ENCODE data around the gene PSMC2. TPM values are rescaled to one million over a fixed set of nuclear protein-coding genes. Genes with fewer than 3 reads are reported as not detected.

Gene PSMC2
- total RNA-seq, 1 experiment from 2014 or later = 208 TPM

DNA sequence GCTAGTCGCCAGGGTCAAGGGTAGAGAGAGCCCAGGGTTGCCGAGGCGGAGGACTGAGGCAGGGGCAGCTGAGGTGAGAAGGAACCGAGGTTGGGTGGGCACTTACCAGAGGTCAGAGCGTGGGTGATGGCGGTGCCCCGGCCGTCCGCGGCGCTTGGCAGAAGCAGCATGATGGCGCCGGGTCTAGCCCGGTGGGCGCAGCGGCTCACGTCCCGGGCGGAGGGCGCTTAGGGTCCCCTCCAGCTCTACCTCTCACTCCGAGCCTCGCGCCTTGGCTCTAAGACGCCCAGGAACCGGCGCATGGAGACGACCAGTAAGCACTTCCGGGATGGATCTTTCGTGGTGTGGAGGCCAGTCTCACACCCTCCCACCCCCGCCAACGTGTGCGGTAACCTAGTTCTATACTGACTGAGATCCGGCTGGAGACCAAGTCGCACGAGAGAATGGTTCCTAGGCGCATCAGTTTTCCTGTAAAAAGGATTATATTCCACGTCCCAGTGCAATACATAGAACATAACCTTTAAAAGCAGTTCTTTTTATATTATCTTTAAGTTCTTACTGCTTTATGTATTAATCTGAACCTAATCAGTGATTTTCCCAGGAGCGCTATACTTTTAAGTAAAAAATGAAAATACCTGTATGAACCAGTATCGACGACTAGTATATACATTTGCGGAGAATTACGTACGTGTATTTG lies 2.8 kb upstream of the PSMC2 start, which contains the start of gene DNAJC2:
TSS of gene DNAJC2 (minus strand) at position 315 of the 697 bp plus-strand sequence. CDS start at position 170, 145 bp downstream.
- H3K27ac ChIP-seq = peak within 1 kb of the TSS; percentile 70
- peak; percentile 91 to 95 for DNase-seq

GRCh38 chr7:103346396-103346795 lies 1.0 kb upstream of the PSMC2 start:
- Histone ChIP-seq H3K4me3 (peak overlapping the region; percentile 80), H3K4me1 (peaks cover 5% of the 10 kb centered on the region; the same call in 1 of the 2 replicates), H3K27me3 (no peaks in the 10 kb centered on the region), H3K36me3 (peaks cover 8% of the 10 kb centered on the region), H3K9me3 (replicated peaks) (no peaks in the 10 kb centered on the region), H3K27ac (no peak overlapping the region)
- DNase-seq = no peak

More for the DNA sequence above, 2.8 kb upstream of the PSMC2 start, which contains the start of gene DNAJC2:
- Histone ChIP-seq H3K36me3 (peaks cover 26% of the 10 kb centered on the region), H3K4me3 (peak within 1 kb of the TSS; percentile 93), H3K27me3 (no peaks in the 10 kb centered on the region), H3K9me3 (replicated peaks) (no peaks in the 10 kb centered on the region), H3K4me1 (peaks cover 5% of the 10 kb centered on the region; the same call in 1 of the 2 replicates)

DNA sequence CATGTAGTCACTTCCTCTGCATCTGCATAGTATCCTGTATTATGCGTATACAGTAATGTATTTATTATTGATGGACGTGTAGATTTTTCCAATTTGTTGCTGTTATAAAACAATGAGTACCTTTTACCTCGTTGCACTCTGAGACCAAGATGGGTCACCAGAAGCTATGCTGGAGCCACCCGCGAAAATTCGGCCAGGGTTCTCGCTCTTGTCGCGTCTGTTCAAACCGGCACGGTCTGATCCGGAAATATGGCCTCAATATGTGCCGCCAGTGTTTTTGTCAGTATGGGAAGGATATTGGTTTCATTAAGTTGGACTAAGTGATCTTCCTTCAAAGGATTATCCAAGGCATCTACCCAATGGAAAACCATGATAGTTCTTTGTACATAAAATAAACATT lies 1.0 kb downstream of the PSMC2 start:
- Histone ChIP-seq H3K27me3 (no peaks in the 10 kb centered on the region), H3K27ac (no peak overlapping the region), H3K9me3 (replicated peaks) (no peaks in the 10 kb centered on the region), H3K36me3 (peaks cover 7% of the 10 kb centered on the region), H3K4me1 (peaks cover 5% of the 10 kb centered on the region; the same call in 1 of the 2 replicates), H3K4me3 (peak overlapping the region; percentile 80)
- DNase-seq = no peak

DNA sequence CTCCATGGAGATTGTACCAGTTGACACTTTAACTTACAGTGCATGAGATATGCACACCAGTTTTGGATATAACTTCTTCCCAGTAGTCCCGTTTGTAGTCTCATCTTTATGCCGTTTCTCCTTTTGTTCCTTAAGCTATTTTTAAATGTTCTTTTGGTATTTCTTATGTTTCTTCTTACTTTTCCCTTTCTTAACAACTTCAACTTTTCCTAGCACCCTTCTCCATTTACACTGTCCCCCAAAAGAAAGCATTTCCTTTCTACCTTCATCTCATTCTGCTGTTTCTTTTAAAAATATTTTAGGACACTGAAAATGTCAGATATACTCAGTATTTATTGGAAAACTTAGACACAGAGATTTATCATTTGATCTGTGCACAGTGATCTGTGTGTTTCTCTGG lies 1.5 kb downstream of the PSMC2 start:
- Histone ChIP-seq H3K9me3 (replicated peaks) (no peaks in the 10 kb centered on the region), H3K36me3 (peaks cover 10% of the 10 kb centered on the region), H3K27ac (no peak overlapping the region), H3K4me3 (peak overlapping the region; percentile 80; the same call in 1 of the 2 replicates), H3K27me3 (no peaks in the 10 kb centered on the region), H3K4me1 (peaks cover 5% of the 10 kb centered on the region; the same call in 1 of the 2 replicates)
- DNase-seq = no peak

DNA sequence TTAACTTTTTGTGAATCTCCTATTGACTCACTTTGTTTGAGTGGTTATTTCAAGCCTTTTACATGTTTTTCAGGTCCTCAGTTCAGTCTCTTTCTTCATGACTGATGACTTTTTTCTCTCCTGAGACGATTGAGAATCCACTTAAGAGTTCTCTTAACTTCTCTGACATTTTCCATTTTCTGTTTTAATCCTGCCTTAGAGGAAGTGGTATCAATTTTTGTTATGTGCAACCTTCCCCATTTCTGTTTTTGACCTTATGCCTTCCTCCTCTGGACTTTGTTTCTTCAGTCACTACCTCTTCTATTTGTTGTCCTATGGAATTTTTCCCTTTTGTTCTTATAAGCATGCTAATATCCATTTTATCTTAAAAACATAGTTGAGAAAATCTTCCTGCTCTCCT lies 2.4 kb downstream of the PSMC2 start:
- Histone ChIP-seq H3K36me3 (peaks cover 15% of the 10 kb centered on the region), H3K27ac (no peak overlapping the region)
- DNase-seq = no peak

GRCh38 chr7:103369432-103369831 lies 22.0 kb downstream of the PSMC2 start:
- no peaks in the 10 kb centered on the region for H3K27me3 ChIP-seq
- H3K27ac ChIP-seq = no peak overlapping the region
- no peak overlapping the region for H3K4me3 ChIP-seq
- no peaks in the 10 kb centered on the region for H3K4me1 ChIP-seq
- H3K36me3 ChIP-seq = peaks cover 50% of the 10 kb centered on the region
- no peaks in the 10 kb centered on the region; the same call in 1 of the 2 replicates for H3K9me3 ChIP-seq (replicated peaks)
- no peak for DNase-seq

More for the DNA sequence above, 2.4 kb downstream of the PSMC2 start:
- H3K9me3 ChIP-seq (replicated peaks) = no peaks in the 10 kb centered on the region
- H3K4me3 ChIP-seq = no peak overlapping the region
- peaks cover 5% of the 10 kb centered on the region; the same call in 1 of the 2 replicates for H3K4me1 ChIP-seq
- H3K27me3 ChIP-seq = no peaks in the 10 kb centered on the region

DNA sequence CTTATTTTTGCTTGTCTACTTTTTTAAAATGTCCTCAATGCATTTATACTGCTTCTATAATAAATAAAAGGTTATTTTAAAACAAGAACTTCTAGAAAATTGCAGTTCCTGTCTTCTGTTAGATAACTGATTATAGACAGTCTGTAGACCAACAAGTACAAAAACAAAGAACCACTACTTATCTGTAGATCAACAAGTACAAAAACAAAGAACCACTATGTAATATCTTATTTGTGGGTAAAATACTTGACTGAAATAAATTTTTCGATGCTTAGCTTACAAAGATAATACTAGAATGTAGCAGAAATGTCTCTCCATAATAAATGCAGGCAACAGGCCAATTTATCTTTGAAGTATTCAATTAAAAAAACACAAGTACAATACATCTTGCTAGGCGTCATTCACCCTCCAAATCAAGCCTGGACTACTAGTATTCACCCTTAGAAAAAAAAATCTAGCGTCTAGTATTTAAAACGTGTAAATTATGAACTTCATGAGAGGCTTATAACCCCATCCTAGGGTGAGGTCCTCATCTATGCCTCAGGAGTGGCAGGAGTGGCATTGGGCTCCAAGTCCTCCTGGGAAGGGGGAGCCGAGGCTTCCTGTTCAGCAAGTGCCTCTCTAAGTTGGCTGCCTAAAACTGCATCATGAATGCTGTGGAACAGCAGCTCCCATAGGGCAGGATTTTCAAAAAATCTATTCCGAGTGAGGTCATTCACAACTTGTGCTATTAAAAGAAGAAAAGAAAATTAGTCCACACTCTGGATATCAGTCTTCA lies 26.6 kb downstream of the PSMC2 start:
- no peak overlapping the region for H3K27ac ChIP-seq
- H3K36me3 ChIP-seq = peaks cover 10% of the 10 kb centered on the region
- peak in 1 of 2 experiments; percentile 6 for DNase-seq

DNA sequence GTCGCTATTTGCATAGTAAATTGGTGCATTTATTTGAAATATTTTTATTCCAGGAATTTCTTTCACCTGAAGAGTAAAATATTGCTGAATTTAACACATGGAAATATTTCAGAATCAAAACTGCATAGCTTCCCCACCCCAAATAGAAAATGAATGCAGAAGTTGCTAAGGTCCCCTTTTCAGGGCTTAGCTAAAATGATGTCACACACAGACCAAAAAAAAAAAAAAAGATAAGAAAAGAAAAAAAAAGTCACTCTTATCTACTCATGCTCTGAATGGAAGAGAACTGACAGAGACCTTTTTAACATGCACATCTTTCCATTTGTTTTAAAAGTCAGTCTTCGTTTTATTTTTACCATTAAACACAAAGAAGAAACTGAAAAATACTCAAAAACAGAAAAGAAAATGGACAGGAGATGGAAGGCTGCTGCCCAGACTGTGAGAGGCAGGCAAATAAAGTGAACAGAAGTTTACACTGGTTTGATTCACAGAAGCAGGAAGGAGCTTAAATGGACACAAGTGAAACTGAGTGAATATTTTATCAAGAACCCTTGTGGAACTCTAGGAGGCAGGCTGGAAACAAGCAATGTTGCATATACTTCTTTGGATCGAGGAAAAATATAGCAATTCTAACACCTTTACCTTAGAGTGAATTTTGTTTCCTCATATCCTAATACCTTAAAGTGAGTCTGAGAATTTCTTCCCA lies 32.0 kb downstream of the PSMC2 start:
- no peak for DNase-seq
- no peak overlapping the region for H3K27ac ChIP-seq
- H3K4me3 ChIP-seq = no peak overlapping the region
- H3K4me1 ChIP-seq = no peaks in the 10 kb centered on the region
- H3K9me3 ChIP-seq (replicated peaks) = no peaks in the 10 kb centered on the region
- no peaks in the 10 kb centered on the region for H3K27me3 ChIP-seq
- H3K36me3 ChIP-seq = no peaks in the 10 kb centered on the region

More for the DNA sequence above, 26.6 kb downstream of the PSMC2 start:
- H3K9me3 ChIP-seq (replicated peaks) = no peaks in the 10 kb centered on the region
- H3K27me3 ChIP-seq = no peaks in the 10 kb centered on the region
- no peak overlapping the region for H3K4me3 ChIP-seq
- no peaks in the 10 kb centered on the region for H3K4me1 ChIP-seq

- Histone ChIP-seq H3K27me3 (no peaks in the 10 kb centered on the region), H3K4me1 (no peaks in the 10 kb centered on the region), H3K27ac (no peak overlapping the region), H3K9me3 (replicated peaks) (no peaks in the 10 kb centered on the region), H3K4me3 (no peak overlapping the region), H3K36me3 (no peaks in the 10 kb centered on the region)
- no peak for DNase-seq
Measured at GRCh38 chr7:103380395-103381191, 33.1 kb downstream of the PSMC2 start.

GRCh38 chr7:103381280-103382031 lies 34.0 kb downstream of the PSMC2 start:
- Histone ChIP-seq H3K36me3 (no peaks in the 10 kb centered on the region), H3K27ac (no peak overlapping the region), H3K4me1 (no peaks in the 10 kb centered on the region), H3K4me3 (no peak overlapping the region), H3K27me3 (no peaks in the 10 kb centered on the region), H3K9me3 (replicated peaks) (no peaks in the 10 kb centered on the region)
- DNase-seq = no peak

GRCh38 chr7:103382032-103382402 lies 34.6 kb downstream of the PSMC2 start:
- no peak overlapping the region for H3K4me3 ChIP-seq
- no peaks in the 10 kb centered on the region for H3K4me1 ChIP-seq
- H3K27me3 ChIP-seq = no peaks in the 10 kb centered on the region
- H3K36me3 ChIP-seq = no peaks in the 10 kb centered on the region
- H3K27ac ChIP-seq = no peak overlapping the region
- no peak for DNase-seq
- no peaks in the 10 kb centered on the region for H3K9me3 ChIP-seq (replicated peaks)

DNA sequence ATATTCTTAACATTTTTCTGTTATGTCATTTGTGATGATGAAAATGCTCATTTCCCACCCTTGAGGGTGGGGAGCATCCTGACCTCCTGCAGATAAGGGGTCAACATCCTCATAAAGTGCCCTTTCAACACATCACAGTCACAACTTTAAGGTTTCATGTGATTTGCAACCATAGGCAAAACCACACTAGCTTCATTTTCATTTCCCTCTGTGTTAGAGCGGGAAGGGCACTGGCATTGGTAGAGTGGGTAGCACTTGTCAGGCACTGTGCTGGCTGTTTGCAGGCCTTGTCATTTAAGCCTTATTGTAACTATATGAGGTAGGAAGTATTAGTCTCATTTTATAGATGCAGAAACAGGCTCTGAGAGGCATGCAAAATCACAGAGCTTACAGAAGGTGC lies 39.8 kb downstream of the PSMC2 start:
- Histone ChIP-seq H3K4me1 (no peaks in the 10 kb centered on the region), H3K27ac (no peak overlapping the region), H3K36me3 (no peaks in the 10 kb centered on the region), H3K27me3 (peaks cover 4% of the 10 kb centered on the region), H3K4me3 (no peak overlapping the region), H3K9me3 (replicated peaks) (no peaks in the 10 kb centered on the region)
- DNase-seq = no peak

GRCh38 chr7:103388469-103389140 lies 41.2 kb downstream of the PSMC2 start:
- DNase-seq = no peak
- Histone ChIP-seq H3K36me3 (no peaks in the 10 kb centered on the region), H3K9me3 (replicated peaks) (no peaks in the 10 kb centered on the region), H3K4me1 (no peaks in the 10 kb centered on the region), H3K27ac (no peak overlapping the region), H3K4me3 (no peak overlapping the region), H3K27me3 (peaks cover 4% of the 10 kb centered on the region)
